ENCODE results near the gene ANO6. TPM values are rescaled to one million over a fixed set of nuclear protein-coding genes. Genes with fewer than 3 reads are reported as not detected.

The ANO6 gene
- total and polyA plus RNA-seq, 4 donors = 18.6 to 52.3 (median 29.1) TPM

DNA sequence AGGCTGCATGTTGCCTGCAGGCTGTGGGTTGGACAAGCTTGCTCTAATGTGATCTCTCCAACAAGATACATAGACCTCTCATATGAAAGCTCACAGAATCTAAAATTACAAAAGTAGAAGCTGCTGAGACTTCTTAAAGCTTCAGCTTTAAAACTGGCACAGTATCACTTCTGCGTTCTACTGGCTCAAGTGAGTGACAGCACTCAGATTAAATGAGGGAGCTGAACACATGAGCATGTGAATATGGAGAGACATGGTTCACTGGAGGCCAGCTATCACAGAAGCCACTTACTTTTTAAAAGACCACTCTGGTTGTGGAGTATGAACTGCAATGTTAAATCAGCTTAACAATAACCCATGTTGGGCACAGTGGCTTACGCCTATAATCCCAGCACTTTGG lies 29.1 kb upstream of the ANO6 start (continued):
- TF ChIP-seq, protein P1, sequence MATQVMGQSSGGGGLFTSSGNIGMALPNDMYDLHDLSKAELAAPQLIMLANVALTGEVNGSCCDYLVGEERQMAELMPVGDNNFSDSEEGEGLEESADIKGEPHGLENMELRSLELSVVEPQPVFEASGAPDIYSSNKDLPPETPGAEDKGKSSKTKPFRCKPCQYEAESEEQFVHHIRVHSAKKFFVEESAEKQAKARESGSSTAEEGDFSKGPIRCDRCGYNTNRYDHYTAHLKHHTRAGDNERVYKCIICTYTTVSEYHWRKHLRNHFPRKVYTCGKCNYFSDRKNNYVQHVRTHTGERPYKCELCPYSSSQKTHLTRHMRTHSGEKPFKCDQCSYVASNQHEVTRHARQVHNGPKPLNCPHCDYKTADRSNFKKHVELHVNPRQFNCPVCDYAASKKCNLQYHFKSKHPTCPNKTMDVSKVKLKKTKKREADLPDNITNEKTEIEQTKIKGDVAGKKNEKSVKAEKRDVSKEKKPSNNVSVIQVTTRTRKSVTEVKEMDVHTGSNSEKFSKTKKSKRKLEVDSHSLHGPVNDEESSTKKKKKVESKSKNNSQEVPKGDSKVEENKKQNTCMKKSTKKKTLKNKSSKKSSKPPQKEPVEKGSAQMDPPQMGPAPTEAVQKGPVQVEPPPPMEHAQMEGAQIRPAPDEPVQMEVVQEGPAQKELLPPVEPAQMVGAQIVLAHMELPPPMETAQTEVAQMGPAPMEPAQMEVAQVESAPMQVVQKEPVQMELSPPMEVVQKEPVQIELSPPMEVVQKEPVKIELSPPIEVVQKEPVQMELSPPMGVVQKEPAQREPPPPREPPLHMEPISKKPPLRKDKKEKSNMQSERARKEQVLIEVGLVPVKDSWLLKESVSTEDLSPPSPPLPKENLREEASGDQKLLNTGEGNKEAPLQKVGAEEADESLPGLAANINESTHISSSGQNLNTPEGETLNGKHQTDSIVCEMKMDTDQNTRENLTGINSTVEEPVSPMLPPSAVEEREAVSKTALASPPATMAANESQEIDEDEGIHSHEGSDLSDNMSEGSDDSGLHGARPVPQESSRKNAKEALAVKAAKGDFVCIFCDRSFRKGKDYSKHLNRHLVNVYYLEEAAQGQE (IDR thresholded peaks at IDR 0.05) = no peak
- TF ChIP-seq HNF4A (conservative IDR thresholded peaks at IDR 0.05) (no peak), JUND (IDR thresholded peaks at IDR 0.05) (no peak), FOXA1 (IDR thresholded peaks at IDR 0.05) (no peak), RXRA (IDR thresholded peaks at IDR 0.05) (no peak), YY1 (IDR thresholded peaks at IDR 0.05) (no peak), GABPA (IDR thresholded peaks at IDR 0.05 in 1 of 2, conservative IDR thresholded peaks at IDR 0.05 in 1 of 2) (no peak), EGR1 (IDR thresholded peaks at IDR 0.05; ENCODE audit: low read depth in 2 of 2) (no peak)
- TF ChIP-seq, protein P2, sequence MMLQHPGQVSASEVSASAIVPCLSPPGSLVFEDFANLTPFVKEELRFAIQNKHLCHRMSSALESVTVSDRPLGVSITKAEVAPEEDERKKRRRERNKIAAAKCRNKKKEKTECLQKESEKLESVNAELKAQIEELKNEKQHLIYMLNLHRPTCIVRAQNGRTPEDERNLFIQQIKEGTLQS (IDR thresholded peaks at IDR 0.05) = no peak
- TF ChIP-seq, protein P3, sequence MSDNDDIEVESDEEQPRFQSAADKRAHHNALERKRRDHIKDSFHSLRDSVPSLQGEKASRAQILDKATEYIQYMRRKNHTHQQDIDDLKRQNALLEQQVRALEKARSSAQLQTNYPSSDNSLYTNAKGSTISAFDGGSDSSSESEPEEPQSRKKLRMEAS (IDR thresholded peaks at IDR 0.05) = no peak

DNA sequence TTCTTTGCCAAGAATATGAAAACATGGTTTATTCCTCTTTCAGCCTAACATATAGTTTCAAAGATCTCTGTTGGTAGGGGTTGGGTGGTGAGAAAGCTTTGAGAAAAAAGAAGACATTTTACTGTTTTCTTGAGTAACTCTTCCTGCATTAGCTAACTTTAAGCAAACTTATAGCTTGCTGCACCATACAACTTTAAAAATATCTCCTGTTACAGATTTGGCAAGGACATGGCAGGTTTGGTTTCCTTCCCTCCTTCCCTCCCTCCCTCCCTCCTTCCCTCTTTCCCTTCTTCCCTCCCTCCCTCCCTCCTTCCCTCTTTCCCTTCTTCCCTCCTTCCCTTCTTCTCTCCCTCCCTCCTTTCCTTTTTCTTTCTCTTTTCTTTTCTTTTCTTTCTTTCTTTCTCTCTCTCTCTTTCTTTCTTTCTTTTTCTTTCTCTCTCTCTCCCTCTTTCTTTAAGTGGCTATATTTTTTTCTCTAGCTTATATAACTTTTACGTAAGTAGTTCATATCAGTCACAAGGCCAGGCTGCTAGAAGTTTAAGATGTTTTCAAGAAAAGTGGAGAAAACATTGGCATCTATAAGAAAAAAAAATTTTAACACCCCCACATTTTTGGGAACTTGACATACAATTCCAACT lies 26.0 kb upstream of the ANO6 start:
- H3K36me3 ChIP-seq (ENCODE audit: control insufficient read depth in 4 of 4, insufficient read depth in 3 of 4, low read depth in 1 of 4, low read length in 3 of 4) = no peaks in the 10 kb centered on the region
- no peak overlapping the region for H3K9ac ChIP-seq (ENCODE audit: low read depth in 1 of 2, low read length in 2 of 2)
- H3K27me3 ChIP-seq (ENCODE audit: control insufficient read depth in 4 of 4, insufficient read depth in 4 of 4, low read length in 3 of 4) = no peaks in the 10 kb centered on the region
- 100% methylated on average over 1 of the region's 1 CpG for WGBS
- TF ChIP-seq YY1 (IDR thresholded peaks at IDR 0.05) = no peak
- TF ChIP-seq TAF1 (conservative IDR thresholded peaks at IDR 0.05) = no peak
- no peak overlapping the region for H3K27ac ChIP-seq (ENCODE audit: low read depth in 1 of 2, low read length in 2 of 2)
- no peaks in the 10 kb centered on the region for H3K9me3 ChIP-seq (ENCODE audit: control insufficient read depth in 4 of 4, low read length in 3 of 4)
- H3K4me1 ChIP-seq (ENCODE audit: control insufficient read depth in 4 of 4, insufficient read depth in 4 of 4, low read length in 3 of 4) = no peaks in the 10 kb centered on the region
- DNase-seq (ENCODE audit: low spot score) = no peak
- no peak overlapping the region for H3K4me3 ChIP-seq (ENCODE audit: low read depth in 1 of 3, low read length in 3 of 3)

DNA sequence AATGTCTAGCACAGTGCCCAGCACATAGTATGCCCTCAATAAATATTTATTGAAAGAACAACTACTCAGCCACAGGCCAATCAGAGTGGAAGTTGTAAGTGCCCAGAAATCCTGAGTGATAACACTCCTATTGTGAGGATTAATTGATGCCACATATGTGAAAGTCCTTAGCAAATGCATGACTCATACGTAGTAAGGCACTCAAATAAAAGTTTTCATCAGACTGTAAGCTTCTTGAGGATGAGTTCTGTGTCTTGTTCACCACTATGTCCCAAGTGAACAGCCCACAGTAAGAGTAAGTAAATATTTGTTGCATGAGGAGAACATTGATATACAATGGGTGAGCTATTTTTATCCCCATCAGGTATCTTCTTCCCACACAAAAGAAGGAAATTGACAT lies 24.7 kb upstream of the ANO6 start:
- Histone ChIP-seq H3K27me3 (ENCODE audit: control insufficient read depth in 4 of 4, insufficient read depth in 4 of 4, low read length in 3 of 4) (no peaks in the 10 kb centered on the region), H3K9ac (ENCODE audit: low read depth in 1 of 2, low read length in 2 of 2) (no peak overlapping the region), H3K27ac (ENCODE audit: low read depth in 1 of 2, low read length in 2 of 2) (no peak overlapping the region), H3K4me3 (ENCODE audit: low read depth in 1 of 3, low read length in 3 of 3) (no peak overlapping the region), H3K9me3 (ENCODE audit: control insufficient read depth in 4 of 4, low read length in 3 of 4) (no peaks in the 10 kb centered on the region), H3K36me3 (ENCODE audit: control insufficient read depth in 4 of 4, insufficient read depth in 3 of 4, low read depth in 1 of 4, low read length in 3 of 4) (no peaks in the 10 kb centered on the region), H3K4me1 (ENCODE audit: control insufficient read depth in 4 of 4, insufficient read depth in 4 of 4, low read length in 3 of 4) (no peaks in the 10 kb centered on the region)
- 93% methylated on average over 1 of the region's 1 CpG for WGBS
- DNase-seq (ENCODE audit: low spot score) = no peak
- TF ChIP-seq, protein P3 (IDR thresholded peaks at IDR 0.05) = no peak
- no peak for TF ChIP-seq SP1 (IDR thresholded peaks at IDR 0.05)
- no peak for TF ChIP-seq HNF4A (conservative IDR thresholded peaks at IDR 0.05)
- TF ChIP-seq, protein P4, sequence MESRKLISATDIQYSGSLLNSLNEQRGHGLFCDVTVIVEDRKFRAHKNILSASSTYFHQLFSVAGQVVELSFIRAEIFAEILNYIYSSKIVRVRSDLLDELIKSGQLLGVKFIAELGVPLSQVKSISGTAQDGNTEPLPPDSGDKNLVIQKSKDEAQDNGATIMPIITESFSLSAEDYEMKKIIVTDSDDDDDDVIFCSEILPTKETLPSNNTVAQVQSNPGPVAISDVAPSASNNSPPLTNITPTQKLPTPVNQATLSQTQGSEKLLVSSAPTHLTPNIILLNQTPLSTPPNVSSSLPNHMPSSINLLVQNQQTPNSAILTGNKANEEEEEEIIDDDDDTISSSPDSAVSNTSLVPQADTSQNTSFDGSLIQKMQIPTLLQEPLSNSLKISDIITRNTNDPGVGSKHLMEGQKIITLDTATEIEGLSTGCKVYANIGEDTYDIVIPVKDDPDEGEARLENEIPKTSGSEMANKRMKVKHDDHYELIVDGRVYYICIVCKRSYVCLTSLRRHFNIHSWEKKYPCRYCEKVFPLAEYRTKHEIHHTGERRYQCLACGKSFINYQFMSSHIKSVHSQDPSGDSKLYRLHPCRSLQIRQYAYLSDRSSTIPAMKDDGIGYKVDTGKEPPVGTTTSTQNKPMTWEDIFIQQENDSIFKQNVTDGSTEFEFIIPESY (IDR thresholded peaks at IDR 0.05) = no peak
- TF ChIP-seq FOXA2 (IDR thresholded peaks at IDR 0.05) = no peak
- TF ChIP-seq NR2F2 (IDR thresholded peaks at IDR 0.05) = no peak
- no peak for TF ChIP-seq FOXA1 (IDR thresholded peaks at IDR 0.05)
- no peak for TF ChIP-seq RXRA (IDR thresholded peaks at IDR 0.05)
- TF ChIP-seq HNF4G (IDR thresholded peaks at IDR 0.05) = no peak
- no peak for TF ChIP-seq GABPA (IDR thresholded peaks at IDR 0.05 in 1 of 2, conservative IDR thresholded peaks at IDR 0.05 in 1 of 2)
- TF ChIP-seq, protein P1 (IDR thresholded peaks at IDR 0.05) = no peak
- TF ChIP-seq, protein P2 (IDR thresholded peaks at IDR 0.05) = no peak
- no peak for TF ChIP-seq TAF1 (conservative IDR thresholded peaks at IDR 0.05)
- no peak for TF ChIP-seq RAD21 (IDR thresholded peaks at IDR 0.05)
- no peak for TF ChIP-seq YY1 (IDR thresholded peaks at IDR 0.05)

All from liver (tissue), 9 donors.